Forelimb muscle (tissue), 1 donor: ENCODE measurements around the gene PTDSS2. TPM values are rescaled to one million over a fixed set of nuclear protein-coding genes. Genes with fewer than 3 reads are reported as not detected.
"Not testable (repeated sequence)": the region's sequence is repeated elsewhere in the genome, so short reads cannot be mapped to it uniquely, and the experiment has no call there.

Experiments
- DNase-seq: peaks from one replicate; pipeline ENCODE4 v3.0.0-alpha.2; 2013; ENCODE audit warnings: low read depth
- polyA plus RNA-seq: library from polyadenylated mRNA; unstranded; fragments of 120-200 nt; gene quantifications from one replicate; pipeline ENCODE4 v1.2.1, GENCODE V29; 2013; ENCODE audit not compliant: insufficient read length

Gene PTDSS2
- polyA plus RNA-seq, 1 donor: 33.3 TPM

GRCh38 chr11:431921-432320 lies 18.2 kb upstream of the PTDSS2 start:
- DNase-seq: no peak

GRCh38 chr11:432501-433100 lies 17.5 kb upstream of the PTDSS2 start:
- DNase-seq: no peak

- DNase-seq: no peak
Measured at GRCh38 chr11:433111-433510, 17.0 kb upstream of the PTDSS2 start.

- DNase-seq: no peak
Measured at GRCh38 chr11:433641-434040, 16.4 kb upstream of the PTDSS2 start.

- DNase-seq: no peak
Measured at GRCh38 chr11:434496-434895, 15.6 kb upstream of the PTDSS2 start.

- DNase-seq: not testable (repeated sequence)
Measured at GRCh38 chr11:434999-435740, 14.9 kb upstream of the PTDSS2 start.

GRCh38 chr11:437228-437870 lies 12.7 kb upstream of the PTDSS2 start:
- DNase-seq: no peak

GRCh38 chr11:438101-438844 lies 11.8 kb upstream of the PTDSS2 start:
- no peak for DNase-seq

- no peak for DNase-seq
Measured at GRCh38 chr11:439315-440064, 10.6 kb upstream of the PTDSS2 start.

- DNase-seq: no peak
Measured at GRCh38 chr11:440065-441042, 9.7 kb upstream of the PTDSS2 start.

GRCh38 chr11:441043-441417 lies 9.0 kb upstream of the PTDSS2 start:
- DNase-seq: no peak

- no peak for DNase-seq
Measured at GRCh38 chr11:441418-442274, 8.4 kb upstream of the PTDSS2 start, which contains the start of gene ANO9. Gene ANO9 (minus strand): TSS chr11:442011. CDS start chr11:441926, 85 bp downstream.

GRCh38 chr11:442611-443081 lies 7.4 kb upstream of the PTDSS2 start:
- DNase-seq: no peak

- DNase-seq: no peak
Measured at GRCh38 chr11:443542-444199, 6.4 kb upstream of the PTDSS2 start.

GRCh38 chr11:444396-445144 lies 5.5 kb upstream of the PTDSS2 start:
- DNase-seq: no peak

- DNase-seq: no peak
Measured at GRCh38 chr11:445765-446588, 4.1 kb upstream of the PTDSS2 start.

GRCh38 chr11:446891-447290 lies 3.2 kb upstream of the PTDSS2 start:
- no peak for DNase-seq
